GM23338 (cell line): ENCODE results near the gene NCOA6. TPM values are rescaled to one million over a fixed set of nuclear protein-coding genes. Genes with fewer than 3 reads are reported as not detected.

Source experiments
- ATAC-seq: fragments of 200-7000 bp; cut with Tn5 transposase; 3 replicates; pipeline ENCODE4 v1.9.1; 2020
- DNase-seq: peaks from one replicate; pipeline ENCODE4 v3.0.0-alpha.2; 2015; ENCODE audit warnings: low spot score
- H2AFZ ChIP-seq: fragments of 200-600 bp; sonication (generic); 2 replicates; pipeline ENCODE4 v1.8.0; 2016; ENCODE audit warnings: antibody characterized with exemption, mild to moderate bottlenecking, moderate library complexity
- H3F3A ChIP-seq: fragments of 200-600 bp; sonication (generic); replicated peaks from 2 replicates; pipeline ENCODE4 v1.8.0; 2017; ENCODE audit warnings: antibody characterized with exemption, mixed run types, low read depth
- H3K27ac ChIP-seq: fragments of 200-600 bp; sonication (generic); 2 replicates; pipeline ENCODE4 v1.6.1; 2016; ENCODE audit warnings: low read depth
- H3K27me3 ChIP-seq: fragments of 200-600 bp; sonication (generic); 2 replicates; pipeline ENCODE4 v1.8.0; 2016; ENCODE audit warnings: mild to moderate bottlenecking, mixed run types, moderate library complexity; ENCODE audit not compliant: insufficient read depth
- H3K36me3 ChIP-seq: fragments of 200-600 bp; sonication (generic); 2 replicates; pipeline ENCODE4 v1.8.0; 2016; ENCODE audit warnings: mild to moderate bottlenecking; ENCODE audit not compliant: insufficient read depth
- H3K4me1 ChIP-seq: fragments of 200-600 bp; sonication (generic); 2 replicates; pipeline ENCODE4 v1.8.0; 2016; ENCODE audit warnings: mild to moderate bottlenecking, moderate library complexity; ENCODE audit not compliant: insufficient read depth
- H3K4me2 ChIP-seq: fragments of 200-600 bp; sonication (generic); 2 replicates; pipeline ENCODE4 v1.7.1; 2017; ENCODE audit warnings: mixed run types
- H3K4me3 ChIP-seq: fragments of 200-600 bp; sonication (generic); 2 replicates; pipeline ENCODE4 v1.6.1; 2016; ENCODE audit warnings: mixed run types
- H3K79me2 ChIP-seq: fragments of 200-600 bp; sonication (generic); replicated peaks from 2 replicates; pipeline ENCODE4 v1.8.0; 2017; ENCODE audit warnings: mild to moderate bottlenecking; ENCODE audit not compliant: insufficient read depth
- H3K9me2 ChIP-seq: fragments of 200-600 bp; sonication (generic); 2 replicates; pipeline ENCODE4 v1.8.0; 2017; ENCODE audit not compliant: insufficient read depth
- H4K20me1 ChIP-seq: fragments of 200-600 bp; sonication (generic); replicated peaks from 2 replicates; pipeline ENCODE4 v1.8.0; 2017; ENCODE audit warnings: mild to moderate bottlenecking; ENCODE audit not compliant: insufficient read depth
- H3K27ac Mint-ChIP-seq: 2 replicates; pipeline ENCODE4 v1.8.0; 2020; ENCODE audit warnings: inconsistent platforms, mild to moderate bottlenecking, moderate library complexity, mixed read lengths
- H3K27me3 Mint-ChIP-seq: 3 replicates; pipeline ENCODE4 v1.8.0; 2022; ENCODE audit warnings: low read depth, mild to moderate bottlenecking, moderate library complexity, mixed read lengths, inconsistent platforms; ENCODE audit not compliant: insufficient read depth, poor library complexity
- H3K36me3 Mint-ChIP-seq: 3 replicates; pipeline ENCODE4 v1.8.0; 2021; ENCODE audit warnings: low read depth, mild to moderate bottlenecking, inconsistent platforms, moderate library complexity, mixed read lengths
- H3K4me1 Mint-ChIP-seq: 3 replicates; pipeline ENCODE4 v1.8.0; 2020; ENCODE audit warnings: mild to moderate bottlenecking, inconsistent platforms, mixed read lengths
- H3K4me3 Mint-ChIP-seq: 3 replicates; pipeline ENCODE4 v1.8.0; 2021; ENCODE audit warnings: moderate library complexity, mild to moderate bottlenecking, inconsistent platforms, mixed read lengths
- H3K9me3 Mint-ChIP-seq: 3 replicates; pipeline ENCODE4 v1.8.0; 2020; ENCODE audit warnings: moderate library complexity, mild to moderate bottlenecking, inconsistent platforms, mixed read lengths
- CREB1 ChIP-seq: fragments of 250-450 bp; sonication (Bioruptor Pico); IDR thresholded peaks from 2 replicates; pipeline ENCODE4 v1.5.0; 2020; ENCODE audit warnings: low read depth, mild to moderate bottlenecking, moderate library complexity
- CTCF ChIP-seq, 2 experiments: fragments of 200-600 bp in 1 of 2; sonication (generic) in 1 of 2; conservative IDR thresholded peaks; 2 replicates each; pipeline versions ENCODE4 v1.5.1 to v1.6.1; 2016 to 2017; ENCODE audit warnings: antibody characterized with exemption in 2 of 2, low read depth in 2 of 2, mild to moderate bottlenecking in 2 of 2, moderate library complexity in 1 of 2
- ETS1 ChIP-seq: IDR thresholded peaks from 2 replicates; pipeline ENCODE4 v1.6.1; 2016; ENCODE audit warnings: antibody characterized with exemption
- EZH2 ChIP-seq: fragments of 200-600 bp; sonication (generic); IDR thresholded peaks from one replicate; pipeline ENCODE4 v1.8.0; 2017; ENCODE audit warnings: antibody characterized with exemption, mild to moderate bottlenecking, low read depth; ENCODE audit not compliant: unreplicated experiment
- EZH2phosphoT487 ChIP-seq: fragments of 200-600 bp; sonication (generic); IDR thresholded peaks from one replicate; pipeline ENCODE4 v1.8.1; 2018; ENCODE audit warnings: antibody characterized with exemption; ENCODE audit not compliant: unreplicated experiment
- JUNB ChIP-seq: IDR thresholded peaks from one replicate; pipeline ENCODE4 v1.6.1; 2016; ENCODE audit warnings: antibody characterized with exemption; ENCODE audit not compliant: unreplicated experiment
- NANOG ChIP-seq: IDR thresholded peaks from 2 replicates; pipeline ENCODE4 v1.6.1; 2016; ENCODE audit warnings: antibody characterized with exemption, borderline replicate concordance
- POLR2AphosphoS5 ChIP-seq: IDR thresholded peaks from 2 replicates; pipeline ENCODE4 v1.6.1; 2016; ENCODE audit warnings: antibody characterized with exemption, low read depth
- REST ChIP-seq: IDR thresholded peaks from one replicate; pipeline ENCODE4 v1.6.1; 2018; ENCODE audit warnings: antibody characterized with exemption; ENCODE audit not compliant: unreplicated experiment
- STAT1 ChIP-seq: IDR thresholded peaks from one replicate; pipeline ENCODE4 v1.6.1; 2016; ENCODE audit warnings: antibody characterized with exemption; ENCODE audit not compliant: unreplicated experiment
- ZNF114 ChIP-seq: fragments of 250-450 bp; sonication (Bioruptor Pico); IDR thresholded peaks from 2 replicates; pipeline ENCODE4 v1.5.0; 2020; ENCODE audit warnings: mild to moderate bottlenecking, moderate library complexity
- ZNF331 ChIP-seq: fragments of 250-450 bp; sonication (Bioruptor Pico); IDR thresholded peaks from 2 replicates; pipeline ENCODE4 v1.5.0; 2020; ENCODE audit warnings: low read depth, mild to moderate bottlenecking, moderate library complexity
- ZNF462 ChIP-seq: fragments of 250-450 bp; sonication (Bioruptor Pico); IDR thresholded peaks from 2 replicates; pipeline ENCODE4 v1.5.0; 2020; ENCODE audit warnings: mild to moderate bottlenecking, moderate library complexity
- polyA plus RNA-seq: library from polyadenylated mRNA; unstranded; fragments of >200 nt; fragmentation: Nextera tagmentation; extraction: Ambion mirVana; gene quantifications from 2 replicates; pipeline ENCODE4 v1.2.1, GENCODE V29; 2016
- total RNA-seq: library from RNA; depleted of rRNA; stranded (reverse); fragments of >200 nt; shearing (Covaris generic); gene quantifications from 2 replicates; pipeline ENCODE4 v1.2.3, GENCODE V29; 2014

Gene NCOA6
- total and polyA plus RNA-seq, 2 experiments from 2014 or later: 10.6 to 17.4 TPM

GRCh38 chr20:34716921-34717229 is 108.6 kb downstream of the NCOA6 start:
- H3K4me2 ChIP-seq: no peak overlapping the region
- no peaks in the 10 kb centered on the region for H3F3A ChIP-seq
- Mint-ChIP-seq H3K27me3 (peaks cover 2% of the 10 kb centered on the region), H3K4me1 (no peaks in the 10 kb centered on the region), H3K9me3 (no peaks in the 10 kb centered on the region), H3K4me3 (no peak overlapping the region), H3K36me3 (no peaks in the 10 kb centered on the region), H3K27ac (no peak overlapping the region)
- peaks cover 6% of the 10 kb centered on the region; the same call in 1 of the 2 replicates for H3K27me3 ChIP-seq
- no peaks in the 10 kb centered on the region for H3K79me2 ChIP-seq
- H3K4me1 ChIP-seq: no peaks in the 10 kb centered on the region
- no peak overlapping the region for H3K27ac ChIP-seq
- TF ChIP-seq POLR2AphosphoS5 (no peak), ZNF114 (CRISPR knock-in tag) (no peak), EZH2phosphoT487 (no peak), CREB1 (no peak), STAT1 (no peak), REST (no peak), ZNF462 (CRISPR knock-in tag) (no peak), EZH2 (no peak), JUNB (no peak), NANOG (no peak), CTCF (conservative IDR thresholded peaks at IDR 0.05; ENCODE audit: low read depth in 2 of 2) (no peak), ETS1 (no peak), ZNF331 (CRISPR knock-in tag) (no peak)
- H3K4me3 ChIP-seq: no peak overlapping the region
- DNase-seq (no peak), ATAC-seq (no peak)
- H3K36me3 ChIP-seq: no peaks in the 10 kb centered on the region
- H2AFZ ChIP-seq: no peak overlapping the region
- H4K20me1 ChIP-seq: no peaks in the 10 kb centered on the region
- no peaks in the 10 kb centered on the region for H3K9me2 ChIP-seq
